HCT116 (cell line): Measurements from ENCODE around the gene MANBA. TPM values are rescaled to one million over a fixed set of nuclear protein-coding genes. Genes with fewer than 3 reads are reported as not detected.

Experiments
- ATAC-seq: fragments of 200-7000 bp; cut with Tn5 transposase; 2 replicates; pipeline ENCODE4 v1.9.1; 2020; ENCODE audit warnings: mild to moderate bottlenecking, moderate library complexity
- BruUV-seq: library from RNA; stranded (reverse); fragments of 400-500 nt; replicated peaks from 2 replicates; lab custom pipeline; 2021; lab: Mats Ljungman, UMichigan
- CTCF ChIA-PET: fragments of 300-600 bp; sonication (Branson Sonifier 250); formaldehyde crosslinking; loops from one replicate; lab custom pipeline; 2021; ENCODE audit warnings: antibody characterized with exemption; lab: Charles Lee
- POLR2A ChIA-PET: fragments of 300-600, 350-600 bp; sonication (Branson Sonifier 250); formaldehyde crosslinking; loops from one replicate; lab custom pipeline; 2021; ENCODE audit warnings: antibody characterized with exemption; lab: Charles Lee
- RAD21 ChIA-PET, 2 experiments: fragments of 300-600 bp; sonication (Branson Sonifier 250); formaldehyde crosslinking; loops; one replicate each; lab custom pipeline; 2023; ENCODE audit warnings: low total read pairs in 2 of 2; ENCODE audit not compliant: uncharacterized antibody in 2 of 2, unreplicated experiment in 2 of 2, low non-redundant PET in 1 of 2; lab: Charles Lee
- DNase-seq: peaks from one replicate; pipeline ENCODE4 v3.0.0-alpha.2; 2010; ENCODE audit warnings: low read depth, low spot score
- H2AFZ ChIP-seq: fragments of 200-600 bp; shearing (Covaris generic), sonication (generic); 2 replicates; pipeline ENCODE4 v1.6.1; 2017; ENCODE audit warnings: low read depth, mixed run types, mixed read lengths, antibody characterized with exemption, low read length; ENCODE audit not compliant: poor library complexity, severe bottlenecking
- H3K27ac ChIP-seq: 2 replicates; pipeline ENCODE4 v1.5.1; 2012; ENCODE audit warnings: low read depth, low read length
- H3K27me3 ChIP-seq: fragments of 200-600 bp; sonication (generic); 2 replicates; pipeline ENCODE4 v1.6.1; 2016; ENCODE audit warnings: mixed run types, low read length, mixed read lengths; ENCODE audit not compliant: insufficient read depth
- H3K36me3 ChIP-seq, 2 experiments: fragments of 200-500 bp in 1 of 2; fragments of 200-600 bp in 1 of 2; sonication (Bioruptor generic) in 1 of 2; sonication (generic) in 1 of 2; 2 replicates each; pipeline versions ENCODE4 v1.5.1 to v1.6.1; 2014 to 2016; ENCODE audit warnings: low read length in 2 of 2, inconsistent platforms in 1 of 2, mixed read lengths in 1 of 2, mixed run types in 1 of 2; ENCODE audit not compliant: insufficient read depth in 2 of 2, control insufficient read depth in 1 of 2
- H3K4me1 ChIP-seq, 2 experiments: fragments of 200-600 bp in 1 of 2; sonication (generic) in 1 of 2; 2 replicates each; pipeline versions ENCODE4 v1.5.1 to v1.6.1; 2012 to 2017; ENCODE audit warnings: low read length in 2 of 2, inconsistent platforms in 1 of 2, mild to moderate bottlenecking in 1 of 2, mixed read lengths in 1 of 2, mixed run types in 1 of 2, moderate library complexity in 1 of 2; ENCODE audit not compliant: insufficient read depth in 2 of 2, control insufficient read depth in 1 of 2
- H3K4me2 ChIP-seq: fragments of 200-600 bp; sonication (generic); 2 replicates; pipeline ENCODE4 v1.6.1; 2017; ENCODE audit warnings: mixed run types, low read length, mixed read lengths
- H3K4me3 ChIP-seq, 2 experiments: fragments of 200-600 bp in 1 of 2; sonication (generic) in 1 of 2; replicated peaks in 1 of 2; 2 replicates each; pipeline ENCODE4 v1.5.1; 2011 to 2016; ENCODE audit warnings: low read length in 2 of 2, control low read depth in 1 of 2, low read depth in 1 of 2, mild to moderate bottlenecking in 1 of 2, mixed read lengths in 1 of 2, mixed run types in 1 of 2
- H3K79me2 ChIP-seq: fragments of 200-600 bp; sonication (generic); 2 replicates; pipeline ENCODE4 v1.6.1; 2017; ENCODE audit warnings: mild to moderate bottlenecking, mixed run types, low read length, moderate library complexity, mixed read lengths; ENCODE audit not compliant: insufficient read depth
- H3K9ac ChIP-seq: fragments of 200-600 bp; sonication (generic); 2 replicates; pipeline ENCODE4 v1.6.1; 2016; ENCODE audit warnings: low read length, mixed read lengths
- H3K9me2 ChIP-seq: fragments of 200-600 bp; sonication (generic), shearing (Covaris generic); 2 replicates; pipeline ENCODE4 v1.6.1; 2017; ENCODE audit warnings: mixed run types, mild to moderate bottlenecking, moderate library complexity; ENCODE audit not compliant: insufficient read depth
- H3K9me3 ChIP-seq, 2 experiments: fragments of 200-500 bp in 1 of 2; fragments of 200-600 bp in 1 of 2; sonication (Bioruptor generic) in 1 of 2; sonication (generic) in 1 of 2; 2 replicates each; pipeline ENCODE4 v1.6.1; 2014 to 2017; ENCODE audit warnings: low read length in 2 of 2, mixed read lengths in 2 of 2, inconsistent platforms in 1 of 2, low read depth in 1 of 2, mild to moderate bottlenecking in 1 of 2, mixed run types in 1 of 2, moderate library complexity in 1 of 2; ENCODE audit not compliant: control insufficient read depth in 1 of 2, insufficient read depth in 1 of 2
- H4K20me1 ChIP-seq: fragments of 200-600 bp; sonication (generic), shearing (Covaris generic); 2 replicates; pipeline ENCODE4 v1.6.1; 2017; ENCODE audit warnings: mixed run types, mild to moderate bottlenecking, moderate library complexity; ENCODE audit not compliant: insufficient read depth
- CBX3 ChIP-seq: IDR thresholded peaks from 2 replicates; pipeline ENCODE4 v1.6.1; 2012; ENCODE audit warnings: low read depth
- EGR1 ChIP-seq: IDR thresholded peaks from 2 replicates; pipeline ENCODE4 v1.6.1; 2012; ENCODE audit warnings: low read depth
- EZH2 ChIP-seq: fragments of 200-600 bp; sonication (generic); IDR thresholded peaks from 2 replicates; pipeline ENCODE4 v1.6.1; 2017; ENCODE audit warnings: antibody characterized with exemption, mixed run types
- EZH2phosphoT487 ChIP-seq: fragments of 200-600 bp; IDR thresholded peaks from 2 replicates; pipeline ENCODE4 v1.6.1; 2018; ENCODE audit warnings: antibody characterized with exemption, borderline replicate concordance
- FOSL1 ChIP-seq: IDR thresholded peaks from 2 replicates; pipeline ENCODE4 v1.6.1; 2012; ENCODE audit warnings: low read depth
- JUND ChIP-seq: IDR thresholded peaks from 2 replicates; pipeline ENCODE4 v1.6.1; 2012
- POLR2AphosphoS5 ChIP-seq: IDR thresholded peaks from 2 replicates; pipeline ENCODE4 v1.6.1; 2011; ENCODE audit warnings: mild to moderate bottlenecking, low read depth, low read length, moderate library complexity
- RAD21 ChIP-seq: IDR thresholded peaks from 2 replicates; pipeline ENCODE4 v1.6.1; 2012; ENCODE audit warnings: low read depth, mild to moderate bottlenecking
- SIN3A ChIP-seq: IDR thresholded peaks from 2 replicates; pipeline ENCODE4 v1.6.1; 2012; ENCODE audit warnings: low read depth
- SP1 ChIP-seq: IDR thresholded peaks from 2 replicates; pipeline ENCODE4 v1.6.1; 2012; ENCODE audit warnings: low read depth
- YY1 ChIP-seq: IDR thresholded peaks from 2 replicates; pipeline ENCODE4 v1.6.1; 2011; ENCODE audit warnings: low read length, low read depth, moderate library complexity, mild to moderate bottlenecking; ENCODE audit not compliant: insufficient replicate concordance; ENCODE audit errors: extremely low read depth
- ZFX ChIP-seq: fragments of 450-650 bp; IDR thresholded peaks from 2 replicates; pipeline ENCODE4 v1.6.1; 2017
- ZNF274 ChIP-seq: fragments of 200-500 bp; sonication (Bioruptor generic); IDR thresholded peaks from 2 replicates; pipeline ENCODE4 v1.6.1; 2014; ENCODE audit warnings: mild to moderate bottlenecking, low read depth, low read length, inconsistent platforms
- intact Hi-C: fragments of 100-400 bp; cut with micrococcal nuclease; formaldehyde crosslinking; loops from 2 replicates; pipeline ENCODE4 v1.10.0; 2022
- total RNA-seq: library from RNA; stranded (reverse); gene quantifications from one replicate; pipeline ENCODE4 v1.2.1, GENCODE V29; 2021; ENCODE audit not compliant: unreplicated experiment
- TF ChIP-seq, protein P1 (sequence below): IDR thresholded peaks from 2 replicates; pipeline ENCODE4 v1.6.1; 2012; ENCODE audit warnings: low read depth
- TF ChIP-seq, protein P2 (sequence below), 3 experiments: fragments of 200-600 bp in 1 of 3; sonication (generic) in 1 of 3; IDR thresholded peaks in 2 of 3; conservative IDR thresholded peaks in 1 of 3; 2 replicates each; pipeline ENCODE4 v1.5.1; 2012 to 2017; ENCODE audit warnings: low read depth in 2 of 3, low read length in 2 of 3, antibody characterized with exemption in 1 of 3, borderline replicate concordance in 1 of 3, control low read depth in 1 of 3, mild to moderate bottlenecking in 1 of 3, mixed read lengths in 1 of 3, mixed run types in 1 of 3, moderate library complexity in 1 of 3; ENCODE audit not compliant: insufficient read depth in 1 of 3
- TF ChIP-seq, protein P3 (sequence below): IDR thresholded peaks from 2 replicates; pipeline ENCODE4 v1.6.1; 2012
- TF ChIP-seq, protein P4 (sequence below): IDR thresholded peaks from 2 replicates; pipeline ENCODE4 v1.6.1; 2012
- TF ChIP-seq, protein P5 (sequence below): IDR thresholded peaks from 2 replicates; pipeline ENCODE4 v1.6.1; 2011; ENCODE audit warnings: mild to moderate bottlenecking, low read length, moderate library complexity; ENCODE audit not compliant: insufficient replicate concordance; ENCODE audit errors: extremely low read depth

Gene MANBA
- total RNA-seq, 1 experiment from 2014 or later: 21.3 TPM

DNA sequence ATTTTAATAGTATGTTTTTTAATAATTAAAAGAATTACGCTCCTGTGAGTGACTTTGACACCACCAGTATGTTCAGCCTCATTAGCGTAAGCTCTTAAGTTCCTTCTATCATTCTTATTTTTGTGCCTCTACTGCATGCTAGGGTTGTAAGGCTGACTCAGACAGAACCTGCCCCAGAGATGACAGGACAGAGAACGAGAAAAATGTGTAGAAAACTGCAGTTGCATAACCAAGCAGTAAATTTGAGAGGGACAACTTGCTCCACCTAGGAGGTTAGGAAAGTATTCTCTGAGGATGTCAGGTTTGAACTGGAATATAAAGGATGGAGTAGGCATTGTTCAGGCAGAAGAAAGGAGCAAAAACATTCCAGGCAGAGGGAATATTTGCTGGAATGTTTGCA, 160.9 kb downstream of the MANBA start:
- RAD21 ChIA-PET: no interaction called here
- ATAC-seq: no peak

More for the DNA sequence above, 160.9 kb downstream of the MANBA start:
- no peaks in the 10 kb centered on the region for H3K27me3 ChIP-seq
- no peak overlapping the region for H3K4me2 ChIP-seq
- no peaks in the 10 kb centered on the region for H3K79me2 ChIP-seq
- H3K9me3 ChIP-seq: no peaks in the 10 kb centered on the region
- H3K9ac ChIP-seq: no peak overlapping the region
- H3K27ac ChIP-seq: no peak overlapping the region
- POLR2A ChIA-PET: no interaction called here
- no peak overlapping the region for H3K4me3 ChIP-seq
- H3K9me2 ChIP-seq: no peaks in the 10 kb centered on the region
- CTCF ChIA-PET: interaction anchor here (1.1 kb wide), 1 partner anchor 21 kb away, joined by 3 read pairs; no protein-coding TSS in a partner anchor
- no peak for TF ChIP-seq YY1
- no peak for TF ChIP-seq SIN3A
- TF ChIP-seq EZH2: no peak
- no peak for TF ChIP-seq RAD21
- no peak for TF ChIP-seq SP1
- no peak for TF ChIP-seq EZH2phosphoT487
- no peak for TF ChIP-seq POLR2AphosphoS5
- TF ChIP-seq, protein P1, sequence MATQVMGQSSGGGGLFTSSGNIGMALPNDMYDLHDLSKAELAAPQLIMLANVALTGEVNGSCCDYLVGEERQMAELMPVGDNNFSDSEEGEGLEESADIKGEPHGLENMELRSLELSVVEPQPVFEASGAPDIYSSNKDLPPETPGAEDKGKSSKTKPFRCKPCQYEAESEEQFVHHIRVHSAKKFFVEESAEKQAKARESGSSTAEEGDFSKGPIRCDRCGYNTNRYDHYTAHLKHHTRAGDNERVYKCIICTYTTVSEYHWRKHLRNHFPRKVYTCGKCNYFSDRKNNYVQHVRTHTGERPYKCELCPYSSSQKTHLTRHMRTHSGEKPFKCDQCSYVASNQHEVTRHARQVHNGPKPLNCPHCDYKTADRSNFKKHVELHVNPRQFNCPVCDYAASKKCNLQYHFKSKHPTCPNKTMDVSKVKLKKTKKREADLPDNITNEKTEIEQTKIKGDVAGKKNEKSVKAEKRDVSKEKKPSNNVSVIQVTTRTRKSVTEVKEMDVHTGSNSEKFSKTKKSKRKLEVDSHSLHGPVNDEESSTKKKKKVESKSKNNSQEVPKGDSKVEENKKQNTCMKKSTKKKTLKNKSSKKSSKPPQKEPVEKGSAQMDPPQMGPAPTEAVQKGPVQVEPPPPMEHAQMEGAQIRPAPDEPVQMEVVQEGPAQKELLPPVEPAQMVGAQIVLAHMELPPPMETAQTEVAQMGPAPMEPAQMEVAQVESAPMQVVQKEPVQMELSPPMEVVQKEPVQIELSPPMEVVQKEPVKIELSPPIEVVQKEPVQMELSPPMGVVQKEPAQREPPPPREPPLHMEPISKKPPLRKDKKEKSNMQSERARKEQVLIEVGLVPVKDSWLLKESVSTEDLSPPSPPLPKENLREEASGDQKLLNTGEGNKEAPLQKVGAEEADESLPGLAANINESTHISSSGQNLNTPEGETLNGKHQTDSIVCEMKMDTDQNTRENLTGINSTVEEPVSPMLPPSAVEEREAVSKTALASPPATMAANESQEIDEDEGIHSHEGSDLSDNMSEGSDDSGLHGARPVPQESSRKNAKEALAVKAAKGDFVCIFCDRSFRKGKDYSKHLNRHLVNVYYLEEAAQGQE: no peak
- TF ChIP-seq ZNF274: no peak
- no peak for TF ChIP-seq EGR1
- no peak for TF ChIP-seq FOSL1
- TF ChIP-seq, protein P2, sequence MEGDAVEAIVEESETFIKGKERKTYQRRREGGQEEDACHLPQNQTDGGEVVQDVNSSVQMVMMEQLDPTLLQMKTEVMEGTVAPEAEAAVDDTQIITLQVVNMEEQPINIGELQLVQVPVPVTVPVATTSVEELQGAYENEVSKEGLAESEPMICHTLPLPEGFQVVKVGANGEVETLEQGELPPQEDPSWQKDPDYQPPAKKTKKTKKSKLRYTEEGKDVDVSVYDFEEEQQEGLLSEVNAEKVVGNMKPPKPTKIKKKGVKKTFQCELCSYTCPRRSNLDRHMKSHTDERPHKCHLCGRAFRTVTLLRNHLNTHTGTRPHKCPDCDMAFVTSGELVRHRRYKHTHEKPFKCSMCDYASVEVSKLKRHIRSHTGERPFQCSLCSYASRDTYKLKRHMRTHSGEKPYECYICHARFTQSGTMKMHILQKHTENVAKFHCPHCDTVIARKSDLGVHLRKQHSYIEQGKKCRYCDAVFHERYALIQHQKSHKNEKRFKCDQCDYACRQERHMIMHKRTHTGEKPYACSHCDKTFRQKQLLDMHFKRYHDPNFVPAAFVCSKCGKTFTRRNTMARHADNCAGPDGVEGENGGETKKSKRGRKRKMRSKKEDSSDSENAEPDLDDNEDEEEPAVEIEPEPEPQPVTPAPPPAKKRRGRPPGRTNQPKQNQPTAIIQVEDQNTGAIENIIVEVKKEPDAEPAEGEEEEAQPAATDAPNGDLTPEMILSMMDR (IDR thresholded peaks at IDR 0.05 in 2 of 3, conservative IDR thresholded peaks at IDR 0.05 in 1 of 3; ENCODE audit: borderline replicate concordance in 1 of 3, insufficient read depth in 1 of 3, low read depth in 2 of 3, low read length in 2 of 3): no peak
- TF ChIP-seq, protein P3, sequence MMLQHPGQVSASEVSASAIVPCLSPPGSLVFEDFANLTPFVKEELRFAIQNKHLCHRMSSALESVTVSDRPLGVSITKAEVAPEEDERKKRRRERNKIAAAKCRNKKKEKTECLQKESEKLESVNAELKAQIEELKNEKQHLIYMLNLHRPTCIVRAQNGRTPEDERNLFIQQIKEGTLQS: no peak
- no peak for TF ChIP-seq CBX3
- no peak for TF ChIP-seq JUND
- no peak for TF ChIP-seq ZFX
- TF ChIP-seq, protein P4, sequence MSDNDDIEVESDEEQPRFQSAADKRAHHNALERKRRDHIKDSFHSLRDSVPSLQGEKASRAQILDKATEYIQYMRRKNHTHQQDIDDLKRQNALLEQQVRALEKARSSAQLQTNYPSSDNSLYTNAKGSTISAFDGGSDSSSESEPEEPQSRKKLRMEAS: no peak
- TF ChIP-seq, protein P5, sequence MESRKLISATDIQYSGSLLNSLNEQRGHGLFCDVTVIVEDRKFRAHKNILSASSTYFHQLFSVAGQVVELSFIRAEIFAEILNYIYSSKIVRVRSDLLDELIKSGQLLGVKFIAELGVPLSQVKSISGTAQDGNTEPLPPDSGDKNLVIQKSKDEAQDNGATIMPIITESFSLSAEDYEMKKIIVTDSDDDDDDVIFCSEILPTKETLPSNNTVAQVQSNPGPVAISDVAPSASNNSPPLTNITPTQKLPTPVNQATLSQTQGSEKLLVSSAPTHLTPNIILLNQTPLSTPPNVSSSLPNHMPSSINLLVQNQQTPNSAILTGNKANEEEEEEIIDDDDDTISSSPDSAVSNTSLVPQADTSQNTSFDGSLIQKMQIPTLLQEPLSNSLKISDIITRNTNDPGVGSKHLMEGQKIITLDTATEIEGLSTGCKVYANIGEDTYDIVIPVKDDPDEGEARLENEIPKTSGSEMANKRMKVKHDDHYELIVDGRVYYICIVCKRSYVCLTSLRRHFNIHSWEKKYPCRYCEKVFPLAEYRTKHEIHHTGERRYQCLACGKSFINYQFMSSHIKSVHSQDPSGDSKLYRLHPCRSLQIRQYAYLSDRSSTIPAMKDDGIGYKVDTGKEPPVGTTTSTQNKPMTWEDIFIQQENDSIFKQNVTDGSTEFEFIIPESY: no peak
- DNase-seq: no peak
- H2AFZ ChIP-seq: no peak overlapping the region
- H3K4me1 ChIP-seq: no peaks in the 10 kb centered on the region
- no TSS peak for BruUV-seq
- intact Hi-C loops: no loop called here
- peaks cover 2 to 16% of the 10 kb centered on the region in 2 experiments; a peak in 3 of 4 replicates for H3K36me3 ChIP-seq
- H4K20me1 ChIP-seq: 0 out of 2 replicates have a peak, but pooled peaks cover 2% of the 10 kb centered on the region
